ENCODE data around the gene FSD2. TPM values are rescaled to one million over a fixed set of nuclear protein-coding genes. Genes with fewer than 3 reads are reported as not detected.

FSD2 gene
- total RNA-seq, 4 donors from 2014 or later, result not detected

DNA sequence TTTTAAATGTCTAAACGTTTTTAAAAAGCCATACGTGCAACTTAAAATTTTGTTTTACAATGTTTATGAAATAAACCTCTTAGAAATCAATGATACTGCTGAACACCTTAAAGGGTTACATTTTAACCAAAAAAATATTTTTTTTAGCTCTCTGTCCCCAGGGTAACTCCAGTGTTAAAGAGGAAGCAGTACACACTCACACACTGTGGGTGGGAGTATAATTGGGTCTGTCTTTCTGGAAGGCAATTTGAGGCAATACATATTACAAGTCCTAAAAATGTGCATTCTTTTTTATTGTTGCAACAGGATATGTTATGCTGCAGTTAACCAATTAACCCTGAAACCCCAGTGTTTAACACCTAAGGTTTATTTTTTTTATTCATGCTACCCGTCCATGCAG, 37.7 kb upstream of the FSD2 start:
- in situ Hi-C loops (cut with MboI; ENCODE audit: low pct_ligation_motif_present in 1 of 4, low pct_unique_long_range_greater_than_20kb in 1 of 4, low sequenced_read_pairs in 3 of 4), result loop anchor here in 1 of 4 donors (25.0 kb wide), 1 partner anchor 169 kb away; the partner anchor contains the start of gene C15orf40
- Histone ChIP-seq H3K27ac (no peak overlapping the region), H3K4me3 (no peak overlapping the region), H3K36me3 (no peaks in the 10 kb centered on the region), H3K9me3 (no peaks in the 10 kb centered on the region), H3K4me1 (no peaks in the 10 kb centered on the region), H3K27me3 (no peaks in the 10 kb centered on the region)
- WGBS, 2 donors (ENCODE audit: low coverage in 1 of 2), result 76 to 82% methylated on average over 3 of the region's 3 CpGs
- DNase-seq, result no peak
- TF ChIP-seq POLR2A (IDR thresholded peaks at IDR 0.05) (no peak), POLR2AphosphoS5 (IDR thresholded peaks at IDR 0.05) (no peak), EP300 (IDR thresholded peaks at IDR 0.05; ENCODE audit: low read depth) (no peak)
- TF ChIP-seq, protein P1, sequence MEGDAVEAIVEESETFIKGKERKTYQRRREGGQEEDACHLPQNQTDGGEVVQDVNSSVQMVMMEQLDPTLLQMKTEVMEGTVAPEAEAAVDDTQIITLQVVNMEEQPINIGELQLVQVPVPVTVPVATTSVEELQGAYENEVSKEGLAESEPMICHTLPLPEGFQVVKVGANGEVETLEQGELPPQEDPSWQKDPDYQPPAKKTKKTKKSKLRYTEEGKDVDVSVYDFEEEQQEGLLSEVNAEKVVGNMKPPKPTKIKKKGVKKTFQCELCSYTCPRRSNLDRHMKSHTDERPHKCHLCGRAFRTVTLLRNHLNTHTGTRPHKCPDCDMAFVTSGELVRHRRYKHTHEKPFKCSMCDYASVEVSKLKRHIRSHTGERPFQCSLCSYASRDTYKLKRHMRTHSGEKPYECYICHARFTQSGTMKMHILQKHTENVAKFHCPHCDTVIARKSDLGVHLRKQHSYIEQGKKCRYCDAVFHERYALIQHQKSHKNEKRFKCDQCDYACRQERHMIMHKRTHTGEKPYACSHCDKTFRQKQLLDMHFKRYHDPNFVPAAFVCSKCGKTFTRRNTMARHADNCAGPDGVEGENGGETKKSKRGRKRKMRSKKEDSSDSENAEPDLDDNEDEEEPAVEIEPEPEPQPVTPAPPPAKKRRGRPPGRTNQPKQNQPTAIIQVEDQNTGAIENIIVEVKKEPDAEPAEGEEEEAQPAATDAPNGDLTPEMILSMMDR (IDR thresholded peaks at IDR 0.05), result no peak
- intact Hi-C loops (cut with DNase I; ENCODE audit: low total_unique reads), result no loop called here

DNA sequence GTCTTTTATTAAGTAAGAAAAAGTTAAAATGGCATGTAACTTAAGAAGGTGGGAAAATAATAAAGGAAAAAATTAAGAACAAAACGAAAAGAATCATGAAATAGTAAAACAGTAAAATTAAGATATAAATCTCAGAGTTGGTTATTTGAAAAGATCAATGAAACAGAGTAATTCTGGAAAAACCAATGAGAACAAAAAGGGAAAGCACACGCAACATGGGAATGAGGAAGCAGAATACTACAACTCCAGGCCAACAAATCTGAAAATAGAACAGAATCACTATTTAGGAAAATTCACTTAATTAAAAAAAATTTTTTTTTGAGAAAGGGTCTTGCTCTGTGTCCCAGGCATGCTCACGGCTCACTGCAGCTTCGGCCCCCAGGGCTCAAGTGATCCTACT, 34.3 kb upstream of the FSD2 start:
- Histone ChIP-seq H3K27me3 (no peaks in the 10 kb centered on the region), H3K36me3 (peaks cover 0 to 22% (median 7%) of the 10 kb centered on the region in 4 donors), H3K4me3 (no peak overlapping the region), H3K4me1 (no peaks in the 10 kb centered on the region), H3K27ac (no peak overlapping the region), H3K9me3 (no peaks in the 10 kb centered on the region)
- in situ Hi-C loops (cut with MboI; ENCODE audit: low pct_ligation_motif_present in 1 of 4, low pct_unique_long_range_greater_than_20kb in 1 of 4, low sequenced_read_pairs in 3 of 4) (loop anchor here in 1 of 4 donors (25.0 kb wide), 1 partner anchor 172 kb away; the partner anchor contains the start of gene C15orf40), intact Hi-C loops (cut with DNase I; ENCODE audit: low total_unique reads) (no loop called here)
- WGBS, 2 donors (ENCODE audit: low coverage in 1 of 2), result 94 to 100% methylated on average over 3 to 4 of the region's 4 CpGs
- TF ChIP-seq POLR2AphosphoS5 (IDR thresholded peaks at IDR 0.05) (no peak), EP300 (IDR thresholded peaks at IDR 0.05; ENCODE audit: low read depth) (no peak), POLR2A (IDR thresholded peaks at IDR 0.05) (no peak)
- TF ChIP-seq, protein P1 (IDR thresholded peaks at IDR 0.05), result no peak
- no peak for DNase-seq

DNA sequence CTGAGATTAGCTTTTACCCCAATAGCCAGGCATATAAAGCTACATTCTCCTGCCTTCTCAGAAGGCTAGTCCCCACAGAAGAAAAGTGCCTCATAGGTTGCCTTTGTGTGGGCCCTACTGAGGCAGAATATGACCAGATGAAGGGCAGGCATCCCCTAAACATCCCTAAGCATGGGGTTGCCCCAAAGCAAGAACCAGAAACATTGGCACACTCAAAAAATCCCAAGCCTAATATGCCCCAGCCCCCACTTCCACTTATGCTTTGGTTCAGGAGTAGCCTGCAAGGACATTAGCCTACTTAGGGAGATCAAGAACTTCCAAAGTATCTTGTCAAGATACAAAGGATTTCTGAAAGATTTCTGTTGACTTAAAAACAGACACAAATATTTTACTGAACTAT, 33.3 kb upstream of the FSD2 start:
- intact Hi-C loops (cut with DNase I; ENCODE audit: low total_unique reads), result no loop called here

DNA sequence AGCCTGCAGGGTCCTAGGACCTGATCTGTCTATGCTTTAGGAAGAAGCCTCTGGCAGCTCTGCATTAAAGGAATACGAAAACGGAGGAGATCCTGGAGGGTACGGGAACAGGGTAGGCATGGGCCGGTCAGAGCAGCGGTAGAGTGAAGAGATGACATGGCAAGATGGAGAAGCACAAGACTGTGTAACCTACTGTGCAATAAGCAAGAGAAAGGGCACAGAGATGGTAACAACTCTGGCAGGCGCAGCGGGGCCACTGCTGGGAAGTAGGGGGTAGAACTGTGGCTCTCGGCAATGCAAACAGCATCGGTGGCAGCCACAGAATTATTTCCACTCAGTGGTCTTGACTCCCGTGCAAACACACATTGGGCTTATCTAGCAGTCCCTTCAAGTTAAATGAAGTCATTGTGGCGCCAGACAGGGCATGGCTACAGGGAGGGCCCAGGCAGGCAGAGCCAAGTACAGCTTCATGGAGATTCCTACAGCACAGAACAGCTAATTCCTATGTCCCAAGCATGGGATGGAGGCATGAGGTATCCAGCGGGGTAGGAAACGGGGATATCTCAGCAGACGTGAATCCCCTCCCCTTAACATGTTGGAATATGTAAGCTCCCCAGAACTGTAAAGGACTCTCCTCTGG, 32.3 kb upstream of the FSD2 start:
- in situ Hi-C loops (cut with MboI; ENCODE audit: low pct_ligation_motif_present in 1 of 4, low pct_unique_long_range_greater_than_20kb in 1 of 4, low sequenced_read_pairs in 3 of 4), result loop anchor here in 1 of 4 donors (25.0 kb wide), 1 partner anchor 174 kb away; the partner anchor contains the start of gene C15orf40
- Histone ChIP-seq H3K27me3 (no peaks in the 10 kb centered on the region), H3K4me1 (no peaks in the 10 kb centered on the region), H3K27ac (no peak overlapping the region), H3K9me3 (no peaks in the 10 kb centered on the region), H3K4me3 (no peak overlapping the region), H3K36me3 (peaks cover 0 to 41% (median 17%) of the 10 kb centered on the region in 4 donors)
- DNase-seq, result no peak
- 96 to 97% methylated on average over 8 to 14 of the region's 14 CpGs for WGBS, 2 donors (ENCODE audit: low coverage in 1 of 2)
- intact Hi-C loops (cut with DNase I; ENCODE audit: low total_unique reads), result no loop called here
- TF ChIP-seq POLR2AphosphoS5 (IDR thresholded peaks at IDR 0.05) (no peak), EP300 (IDR thresholded peaks at IDR 0.05; ENCODE audit: low read depth) (no peak), POLR2A (IDR thresholded peaks at IDR 0.05) (no peak)
- TF ChIP-seq, protein P1 (IDR thresholded peaks at IDR 0.05), result no peak

More for the DNA sequence above, 33.3 kb upstream of the FSD2 start:
- TF ChIP-seq, protein P1 (IDR thresholded peaks at IDR 0.05), result no peak
- no peak for TF ChIP-seq EP300 (IDR thresholded peaks at IDR 0.05; ENCODE audit: low read depth)
- no peak for TF ChIP-seq POLR2A (IDR thresholded peaks at IDR 0.05)
- no peak for TF ChIP-seq POLR2AphosphoS5 (IDR thresholded peaks at IDR 0.05)
- in situ Hi-C loops (cut with MboI; ENCODE audit: low pct_ligation_motif_present in 1 of 4, low pct_unique_long_range_greater_than_20kb in 1 of 4, low sequenced_read_pairs in 3 of 4), result loop anchor here in 1 of 4 donors (25.0 kb wide), 1 partner anchor 173 kb away; the partner anchor contains the start of gene C15orf40
- no peak overlapping the region for H3K4me3 ChIP-seq
- H3K9me3 ChIP-seq, result no peaks in the 10 kb centered on the region
- H3K36me3 ChIP-seq, result peaks cover 0 to 32% (median 12%) of the 10 kb centered on the region in 4 donors
- H3K27ac ChIP-seq, result no peak overlapping the region
- H3K27me3 ChIP-seq, result no peaks in the 10 kb centered on the region
- DNase-seq, result no peak
- no peaks in the 10 kb centered on the region for H3K4me1 ChIP-seq

All from transverse colon (tissue), 4 donors.